ENCODE data around the gene WWTR1.

DNA sequence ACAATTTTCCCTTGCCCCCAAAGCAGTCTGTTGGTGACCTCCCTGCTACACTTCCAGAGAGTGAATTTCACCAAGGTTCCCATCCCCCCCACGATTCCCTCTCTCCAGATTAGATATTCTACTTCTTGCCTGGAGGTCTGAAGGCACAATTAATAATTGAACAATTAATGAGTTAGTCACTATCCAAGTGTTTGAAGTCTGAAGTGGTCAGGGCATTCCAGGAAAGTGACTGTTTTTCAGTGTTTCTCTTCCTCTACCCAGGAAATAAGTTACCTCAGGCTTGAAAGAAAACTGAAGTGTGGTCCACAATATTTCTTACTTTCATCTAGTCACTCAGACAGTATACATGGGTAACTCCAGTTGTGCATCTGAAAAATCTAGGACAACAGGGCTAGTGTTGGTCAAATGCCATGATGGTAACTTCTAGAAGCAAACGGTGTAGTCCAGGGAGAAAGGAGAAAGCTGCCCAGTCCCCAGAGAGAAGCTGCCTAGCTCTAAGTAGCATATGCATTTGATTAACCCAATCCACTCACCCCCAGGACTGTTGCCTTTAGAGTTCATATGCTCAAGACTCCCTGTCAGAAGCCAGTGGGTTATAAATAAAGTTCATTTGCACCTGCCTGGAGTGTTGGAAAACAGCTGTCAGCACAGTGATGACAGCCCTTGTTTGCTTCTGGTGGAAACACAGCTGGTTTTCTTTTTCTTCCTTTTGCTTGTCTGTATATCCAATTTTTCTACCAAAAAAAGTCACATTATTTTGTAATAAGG is 185.6 kb downstream of the WWTR1 start:
- TF ChIP-seq, protein P1, sequence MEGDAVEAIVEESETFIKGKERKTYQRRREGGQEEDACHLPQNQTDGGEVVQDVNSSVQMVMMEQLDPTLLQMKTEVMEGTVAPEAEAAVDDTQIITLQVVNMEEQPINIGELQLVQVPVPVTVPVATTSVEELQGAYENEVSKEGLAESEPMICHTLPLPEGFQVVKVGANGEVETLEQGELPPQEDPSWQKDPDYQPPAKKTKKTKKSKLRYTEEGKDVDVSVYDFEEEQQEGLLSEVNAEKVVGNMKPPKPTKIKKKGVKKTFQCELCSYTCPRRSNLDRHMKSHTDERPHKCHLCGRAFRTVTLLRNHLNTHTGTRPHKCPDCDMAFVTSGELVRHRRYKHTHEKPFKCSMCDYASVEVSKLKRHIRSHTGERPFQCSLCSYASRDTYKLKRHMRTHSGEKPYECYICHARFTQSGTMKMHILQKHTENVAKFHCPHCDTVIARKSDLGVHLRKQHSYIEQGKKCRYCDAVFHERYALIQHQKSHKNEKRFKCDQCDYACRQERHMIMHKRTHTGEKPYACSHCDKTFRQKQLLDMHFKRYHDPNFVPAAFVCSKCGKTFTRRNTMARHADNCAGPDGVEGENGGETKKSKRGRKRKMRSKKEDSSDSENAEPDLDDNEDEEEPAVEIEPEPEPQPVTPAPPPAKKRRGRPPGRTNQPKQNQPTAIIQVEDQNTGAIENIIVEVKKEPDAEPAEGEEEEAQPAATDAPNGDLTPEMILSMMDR (conservative IDR thresholded peaks at IDR 0.05; ENCODE audit: low read depth, low read length), result no peak
- no peak for TF ChIP-seq EZH2 (IDR thresholded peaks at IDR 0.05; ENCODE audit: low read length, unreplicated experiment)

Measured in PC-3 (cell line).